HepG2 (cell line): Measurements from ENCODE around the gene ALDH9A1. TPM values are rescaled to one million over a fixed set of nuclear protein-coding genes. Genes with fewer than 3 reads are reported as not detected.
"Not testable (repeated sequence)": the region's sequence is repeated elsewhere in the genome, so short reads cannot be mapped to it uniquely, and the experiment has no call there.

Source experiments
- ATAC-seq: fragments of 200-7000 bp; cut with Tn5 transposase; 3 replicates; pipeline ENCODE4 v1.9.1; 2020; ENCODE audit warnings: mild to moderate bottlenecking, moderate library complexity
- BruUV-seq: library from RNA; stranded (reverse); fragments of 400-500 nt; replicated peaks from 2 replicates; lab custom pipeline; 2021; lab: Mats Ljungman, UMichigan
- CTCF ChIA-PET: fragments of 300-600 bp; formaldehyde crosslinking; extraction: SDS; loops from one replicate; lab custom pipeline; 2021; ENCODE audit warnings: low total read pairs, inconsistent platforms, low intra/inter-chr PET ratio; lab: Yijun Ruan, JAX
- POLR2A ChIA-PET: fragments of 350-600 bp; sonication (Branson Sonifier 250); formaldehyde crosslinking; loops from one replicate; lab custom pipeline; 2020; ENCODE audit warnings: antibody characterized with exemption, inconsistent platforms; lab: Yijun Ruan, JAX
- DNase-seq: peaks from one replicate; pipeline ENCODE4 v3.0.0-alpha.2; 2015; ENCODE audit warnings: low spot score
- FAIRE-seq: peaks from 3 replicates; lab custom pipeline; 2011; peaks lifted over from hg19 to GRCh38; lab: Jason Lieb, UNC
- H2AFZ ChIP-seq: one replicate; pipeline ENCODE4 v1.6.1; 2011; ENCODE audit warnings: low read length, inconsistent platforms
- H3K27ac ChIP-seq: fragments of 300-600 bp; 3 replicates; pipeline ENCODE4 v1.8.0; 2011; ENCODE audit warnings: mixed run types, mild to moderate bottlenecking, mixed read lengths, low read length, inconsistent platforms; ENCODE audit not compliant: insufficient read depth; ENCODE audit errors: extremely low read length
- H3K27me3 ChIP-seq, 2 experiments: fragments of 200-600 bp in 1 of 2; 2 replicates in 1 of 2; 3 replicates in 1 of 2; pipeline versions ENCODE4 v1.6.0 to v1.8.0; 2011; ENCODE audit warnings: low read length in 2 of 2, mild to moderate bottlenecking in 2 of 2, moderate library complexity in 2 of 2, inconsistent platforms in 1 of 2; ENCODE audit not compliant: insufficient read depth in 2 of 2, control insufficient read depth in 1 of 2
- H3K36me3 ChIP-seq, 2 experiments: fragments of 200-600 bp in 1 of 2; replicated peaks in 1 of 2; 2 replicates in 1 of 2; 3 replicates in 1 of 2; pipeline versions ENCODE4 v1.5.1 to v1.8.0; 2011; ENCODE audit warnings: low read length in 2 of 2, inconsistent platforms in 1 of 2; ENCODE audit not compliant: insufficient read depth in 2 of 2, control insufficient read depth in 1 of 2
- H3K4me1 ChIP-seq: 2 replicates; pipeline ENCODE4 v1.5.1; 2012; ENCODE audit warnings: low read length, inconsistent platforms; ENCODE audit not compliant: insufficient read depth
- H3K4me2 ChIP-seq: 2 replicates; pipeline ENCODE4 v1.6.0; 2011; ENCODE audit warnings: low read depth, low read length, inconsistent platforms
- H3K4me3 ChIP-seq, 3 experiments: fragments of 200-600 bp in 1 of 3; sonication (generic), shearing (Covaris generic) in 1 of 3; replicated peaks in 1 of 3; 2 replicates each; pipeline ENCODE4 v1.5.1; 2011 to 2016; ENCODE audit warnings: low read length in 3 of 3, inconsistent platforms in 2 of 3, low read depth in 2 of 3, mild to moderate bottlenecking in 2 of 3, control low read depth in 1 of 3, mixed read lengths in 1 of 3; ENCODE audit not compliant: insufficient read depth in 1 of 3
- H3K79me2 ChIP-seq: one replicate; pipeline ENCODE4 v1.6.1; 2011; ENCODE audit warnings: low read length, inconsistent platforms; ENCODE audit not compliant: insufficient read depth
- H3K9ac ChIP-seq: 2 replicates; pipeline ENCODE4 v1.6.0; 2011; ENCODE audit warnings: mild to moderate bottlenecking, low read depth, low read length, inconsistent platforms; ENCODE audit not compliant: insufficient read depth
- H3K9me3 ChIP-seq: 2 replicates; pipeline ENCODE4 v1.5.1; 2012; ENCODE audit warnings: mild to moderate bottlenecking, low read length
- H4K20me1 ChIP-seq: 2 replicates; pipeline ENCODE4 v1.6.0; 2011; ENCODE audit warnings: inconsistent platforms, mild to moderate bottlenecking, low read length, moderate library complexity; ENCODE audit not compliant: insufficient read depth
- MAFF ChIP-seq: IDR thresholded peaks from 2 replicates; pipeline ENCODE4 v1.6.1; 2011; ENCODE audit warnings: low read depth, low read length, improper control_type of control experiment
- MAFK ChIP-seq, 2 experiments: IDR thresholded peaks in 1 of 2; conservative IDR thresholded peaks in 1 of 2; 2 replicates each; pipeline ENCODE4 v1.6.1; 2011; ENCODE audit warnings: improper control_type of control experiment in 2 of 2, low read length in 2 of 2
- NFE2L2 ChIP-seq: fragments of 150-350 bp; IDR thresholded peaks from 2 replicates; pipeline ENCODE4 v1.6.1; 2014; ENCODE audit warnings: low read length
- TARDBP ChIP-seq: sonication (generic); formaldehyde crosslinking; IDR thresholded peaks from 2 replicates; pipeline ENCODE4 v1.8.0; 2022; ENCODE audit warnings: mild to moderate bottlenecking, missing genetic modification reagents
- WGBS: methylation state at CpG from one replicate; pipeline ENCODE4 v1.1.6; 2017; ENCODE audit warnings: low lambda C conversion rate; 5-methylcytosine and 5-hydroxymethylcytosine counted together
- in situ Hi-C: cut with HindIII; loops from 2 replicates; pipeline ENCODE4 v1.10.0; 2017; ENCODE audit warnings: low pct_unique_long_range_greater_than_20kb; ENCODE audit not compliant: extremely low pct_ligation_motif_present
- intact Hi-C: fragments of 100-400 bp; cut with micrococcal nuclease; formaldehyde crosslinking; loops from one replicate; pipeline ENCODE4 v1.10.0; 2022; ENCODE audit not compliant: unreplicated experiment
- polyA plus RNA-seq, 8 experiments: library from polyadenylated mRNA; depleted of rRNA in 3 of 8; stranded (reverse) in 7 of 8; unstranded in 1 of 8; fragments of >200 nt; fragmentation: Illumina TruSeq in 4 of 8; extraction: Trizol in 4 of 8; gene quantifications; 2 replicates each; pipeline versions ENCODE4 v1.2.1 to v1.2.3, GENCODE V29; 2011 to 2016; ENCODE audit warnings: low read depth in 4 of 8, missing spikeins in 1 of 8, mixed read lengths in 1 of 8; ENCODE audit not compliant: insufficient read depth in 1 of 8
- total RNA-seq, 5 experiments: library from RNA; depleted of rRNA; stranded (reverse); fragments of >200 nt; fragmentation: Illumina TruSeq; extraction: Trizol; gene quantifications; 2 replicates each; pipeline ENCODE4 v1.2.3, GENCODE V29; 2016; ENCODE audit warnings: low read depth in 1 of 5

ALDH9A1 gene
- total and polyA plus RNA-seq, 2 of the 13 experiments (the other 11 are each of a cell fraction or from before 2014, with no cell fraction given) = 27.5 to 38.5 TPM

DNA sequence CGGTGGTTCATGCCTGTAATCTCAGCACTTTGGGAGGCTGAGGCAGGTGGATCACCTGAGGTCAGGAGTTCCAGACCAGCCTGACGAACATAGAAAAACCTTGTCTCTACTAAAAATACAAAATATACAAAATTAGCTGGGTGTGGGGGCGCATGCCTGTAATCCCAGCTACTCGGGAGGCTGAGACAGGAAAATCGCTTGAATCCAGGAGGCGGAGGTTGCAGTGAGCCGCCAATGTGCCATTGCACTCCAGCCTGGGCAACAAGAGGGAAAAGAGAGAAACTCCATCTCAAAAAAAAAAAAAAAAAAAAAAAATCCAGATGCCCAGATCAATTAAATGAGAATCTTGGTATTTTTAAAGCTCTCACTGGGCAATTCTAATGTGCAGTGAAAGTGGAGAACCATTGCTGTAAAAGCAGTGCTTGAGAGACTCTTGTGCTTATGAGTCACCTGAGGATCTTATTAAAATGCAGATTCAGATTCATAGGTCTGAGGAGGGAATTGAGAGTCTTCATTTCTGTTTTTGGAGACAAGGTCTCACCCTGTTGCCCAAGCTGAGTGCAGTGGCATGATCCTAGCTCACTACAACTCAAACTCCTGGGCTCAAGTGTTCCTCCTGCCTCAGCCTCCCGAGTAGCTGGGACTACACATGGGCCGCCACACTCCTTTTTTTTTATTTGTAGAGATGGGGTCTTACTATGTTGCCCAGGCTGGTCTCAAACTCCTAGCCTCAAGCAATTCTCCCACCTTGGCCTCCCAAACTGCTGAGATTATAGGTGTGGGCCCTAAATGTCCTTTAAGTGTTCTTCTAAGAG, 39.4 kb downstream of the ALDH9A1 start:
- H3K9me3 ChIP-seq, H3K4me1 ChIP-seq, in situ Hi-C loops, CTCF ChIA-PET, H3K27me3 ChIP-seq, H3K27ac ChIP-seq, H3K4me3 ChIP-seq, DNase-seq, ATAC-seq, POLR2A ChIA-PET, intact Hi-C loops, H2AFZ ChIP-seq, BruUV-seq, FAIRE-seq, H3K9ac ChIP-seq, H3K79me2 ChIP-seq, H4K20me1 ChIP-seq, H3K4me2 ChIP-seq: not testable (repeated sequence)
- H3K36me3 ChIP-seq = peaks cover 0 to 14% of the 10 kb centered on the region in 2 experiments; a peak in 3 of 5 replicates
- WGBS = 97% methylated on average over 9 of the region's 9 CpGs

DNA sequence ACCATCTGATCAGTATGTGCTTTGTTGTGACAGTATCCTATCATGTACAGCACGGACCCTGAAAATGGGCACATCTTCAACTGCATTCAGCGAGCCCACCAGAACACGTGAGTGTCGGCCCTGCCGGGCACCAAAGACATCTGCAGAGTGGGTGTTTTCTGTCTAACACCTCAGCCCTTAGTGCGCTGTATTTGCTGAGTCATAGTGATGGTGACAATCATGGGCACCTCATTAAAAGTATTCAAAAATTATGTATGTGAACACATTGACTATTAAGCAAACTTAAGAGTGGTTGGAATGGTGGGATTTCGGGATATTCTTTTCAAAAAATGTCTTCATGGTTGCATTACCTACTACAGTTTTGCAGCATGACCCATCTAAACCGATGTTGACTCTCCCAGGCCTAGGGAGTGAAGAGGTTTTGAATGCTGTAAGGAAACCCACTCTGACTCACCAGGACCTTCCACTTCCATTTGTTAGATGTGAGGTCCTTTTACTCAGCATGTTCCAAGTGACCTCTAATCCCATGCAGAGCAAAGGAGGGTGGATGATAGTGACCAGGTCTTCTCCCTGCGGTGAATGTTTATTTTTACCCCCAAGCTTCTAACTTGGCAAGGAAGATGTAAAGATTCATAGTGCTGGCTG, 47.3 kb downstream of the ALDH9A1 start:
- ChIA-PET POLR2A (no interaction called here), CTCF (no interaction called here)
- Histone ChIP-seq H3K36me3 (peaks cover 3 to 17% of the 10 kb centered on the region in 2 experiments; a peak in 2 of 5 replicates), H3K27ac (no peak overlapping the region), H3K4me3 (no peak overlapping the region), H4K20me1 (no peaks in the 10 kb centered on the region), H3K27me3 (no peaks in the 10 kb centered on the region), H3K4me1 (peaks cover 18% of the 10 kb centered on the region), H3K9me3 (no peaks in the 10 kb centered on the region), H3K4me2 (no peak overlapping the region), H3K9ac (no peak overlapping the region), H3K79me2 (no peaks in the 10 kb centered on the region), H2AFZ (no peak overlapping the region)
- BruUV-seq = no TSS peak
- TF ChIP-seq TARDBP (no peak), NFE2L2 (peak; percentile 86), MAFF (0 out of 2 replicates have a peak, but pooled peaks have one; percentile 14), MAFK (conservative IDR thresholded peaks at IDR 0.05 in 1 of 2, IDR thresholded peaks at IDR 0.05 in 1 of 2; ENCODE audit: low read length in 2 of 2) (peak in 1 of 2 experiments; percentile 39; a peak in 2 of 4 replicates)
- FAIRE-seq (no peak), DNase-seq (no peak), ATAC-seq (no peak)
- in situ Hi-C loops (no loop called here), intact Hi-C loops (no loop called here)
- 95% methylated on average over 9 of the region's 9 CpGs for WGBS
